Measurements from ENCODE around the gene TCP11L1. TPM values are rescaled to one million over a fixed set of nuclear protein-coding genes. Genes with fewer than 3 reads are reported as not detected.

The TCP11L1 gene
- total and polyA plus RNA-seq, 2 donors (not counting 3 experiments of a cell fraction or from before 2014, with no cell fraction given), result 12.1 to 18.1 TPM

- H3K4me3 ChIP-seq (replicated peaks in 1 of 3; ENCODE audit: insufficient read depth in 1 of 3, low read depth in 1 of 3, low read length in 3 of 3), result no peak overlapping the region
- no peaks in the 10 kb centered on the region for H3K36me3 ChIP-seq (ENCODE audit: control insufficient read depth in 2 of 2, extremely low read depth in 1 of 2, insufficient read depth in 2 of 2, low read length in 2 of 2)
- H3K9me3 ChIP-seq (replicated peaks; ENCODE audit: control insufficient read depth, insufficient read depth, low read length), result no peaks in the 10 kb centered on the region
- DNase-seq (ENCODE audit: low read depth, low spot score) (no peak), FAIRE-seq (no peak)
- no peaks in the 10 kb centered on the region for H3K4me1 ChIP-seq (ENCODE audit: control insufficient read depth, extremely low read depth, insufficient read depth, low read length)
- dilution Hi-C loops (cut with MboI; ENCODE audit: extremely low pct_ligation_motif_present, low sequenced_read_pairs) (no loop called here), intact Hi-C loops (cut with micrococcal nuclease) (no loop called here)
- H3K4me2 ChIP-seq (ENCODE audit: insufficient read depth, low read length), result no peak overlapping the region
- peaks cover 3 to 16% of the 10 kb centered on the region in 2 experiments for H3K27me3 ChIP-seq (ENCODE audit: control insufficient read depth in 2 of 2, insufficient read depth in 2 of 2, low read length in 2 of 2)
- TF ChIP-seq EZH2 (IDR thresholded peaks at IDR 0.05; ENCODE audit: borderline replicate concordance, low read depth, low read length, severe bottlenecking), result no peak
- TF ChIP-seq FOS (IDR thresholded peaks at IDR 0.05; ENCODE audit: borderline replicate concordance, insufficient read depth, low read length), result no peak
- TF ChIP-seq MYC (IDR thresholded peaks at IDR 0.05; ENCODE audit: low read depth, low read length), result no peak
- TF ChIP-seq JUN (IDR thresholded peaks at IDR 0.05; ENCODE audit: borderline replicate concordance, insufficient read depth, insufficient read length, low read depth), result no peak
- TF ChIP-seq MAX (IDR thresholded peaks at IDR 0.05; ENCODE audit: insufficient read depth, insufficient read length), result no peak
- TF ChIP-seq POLR2AphosphoS5 (IDR thresholded peaks at IDR 0.05; ENCODE audit: insufficient read depth, low read depth, low read length), result no peak
- no peak for TF ChIP-seq GATA2 (IDR thresholded peaks at IDR 0.05; ENCODE audit: insufficient read depth, insufficient read length, low read depth, low read length)
- no peak for TF ChIP-seq POLR2A (IDR thresholded peaks at IDR 0.05; ENCODE audit: low read depth, low read length)
- no peak for TF ChIP-seq CTCF (IDR thresholded peaks at IDR 0.05; ENCODE audit: extremely low read depth in 1 of 2, insufficient read depth in 1 of 2, low read depth in 1 of 2, low read length in 2 of 2)
- ChIA-PET CTCF (no interaction called here), POLR2A (no interaction called here)
- BruUV-seq (replicated peaks), result no TSS peak
- no peak overlapping the region for H3K9ac ChIP-seq (replicated peaks; ENCODE audit: extremely low read depth, insufficient read depth, low read length)
- no peak overlapping the region for H2AFZ ChIP-seq (ENCODE audit: low read depth, low read length)
- no peak overlapping the region for H3K27ac ChIP-seq (ENCODE audit: insufficient read depth, low read depth, low read length)
- H4K20me1 ChIP-seq (replicated peaks; ENCODE audit: control insufficient read depth, extremely low read depth, insufficient read depth, low read length), result no peaks in the 10 kb centered on the region
- no peaks in the 10 kb centered on the region for H3K79me2 ChIP-seq (ENCODE audit: control insufficient read depth, insufficient read depth, low read length)
- no peaks in the 10 kb centered on the region for H3K9me1 ChIP-seq (replicated peaks; ENCODE audit: control insufficient read depth, extremely low read depth, insufficient read depth, low read length)
These were observed 12.1 kb upstream of the TCP11L1 start for GRCh38 chr11:33027233-33027632.

Data from endothelial cell of umbilical vein (primary cell).